Mammary epithelial cell (primary cell): ENCODE results near the gene C2CD2L.

Source experiments
- EZH2 ChIP-seq: IDR thresholded peaks from 2 replicates; pipeline ENCODE4 v1.6.1; 2012; ENCODE audit warnings: low read length, inconsistent platforms, borderline replicate concordance
- TF ChIP-seq, protein P1 (sequence below), 2 donors: IDR thresholded peaks in 1 of 2; conservative IDR thresholded peaks in 1 of 2; 2 replicates each; pipeline ENCODE4 v1.5.1; 2011 to 2012; ENCODE audit warnings: inconsistent platforms in 2 of 2, low read length in 2 of 2, mild to moderate bottlenecking in 2 of 2, control low read depth in 1 of 2, low read depth in 1 of 2; ENCODE audit not compliant: insufficient read depth in 1 of 2; ENCODE audit errors: extremely low read depth in 1 of 2

GRCh38 chr11:119085437-119085847, 21.7 kb upstream of the C2CD2L start:
- TF ChIP-seq, protein P1, sequence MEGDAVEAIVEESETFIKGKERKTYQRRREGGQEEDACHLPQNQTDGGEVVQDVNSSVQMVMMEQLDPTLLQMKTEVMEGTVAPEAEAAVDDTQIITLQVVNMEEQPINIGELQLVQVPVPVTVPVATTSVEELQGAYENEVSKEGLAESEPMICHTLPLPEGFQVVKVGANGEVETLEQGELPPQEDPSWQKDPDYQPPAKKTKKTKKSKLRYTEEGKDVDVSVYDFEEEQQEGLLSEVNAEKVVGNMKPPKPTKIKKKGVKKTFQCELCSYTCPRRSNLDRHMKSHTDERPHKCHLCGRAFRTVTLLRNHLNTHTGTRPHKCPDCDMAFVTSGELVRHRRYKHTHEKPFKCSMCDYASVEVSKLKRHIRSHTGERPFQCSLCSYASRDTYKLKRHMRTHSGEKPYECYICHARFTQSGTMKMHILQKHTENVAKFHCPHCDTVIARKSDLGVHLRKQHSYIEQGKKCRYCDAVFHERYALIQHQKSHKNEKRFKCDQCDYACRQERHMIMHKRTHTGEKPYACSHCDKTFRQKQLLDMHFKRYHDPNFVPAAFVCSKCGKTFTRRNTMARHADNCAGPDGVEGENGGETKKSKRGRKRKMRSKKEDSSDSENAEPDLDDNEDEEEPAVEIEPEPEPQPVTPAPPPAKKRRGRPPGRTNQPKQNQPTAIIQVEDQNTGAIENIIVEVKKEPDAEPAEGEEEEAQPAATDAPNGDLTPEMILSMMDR (conservative IDR thresholded peaks at IDR 0.05 in 1 of 2, IDR thresholded peaks at IDR 0.05 in 1 of 2; ENCODE audit: extremely low read depth in 1 of 2, insufficient read depth in 1 of 2, low read depth in 1 of 2, low read length in 2 of 2), result no peak
- TF ChIP-seq EZH2, result no peak
